Frontal cortex (tissue), 4 donors: Measurements from ENCODE around the gene CAMK2B. TPM values are rescaled to one million over a fixed set of nuclear protein-coding genes. Genes with fewer than 3 reads are reported as not detected.

ENCODE experiments used
- DNase-seq, 2 donors: peaks; one replicate each; pipeline ENCODE4 v3.0.0; 2012; ENCODE audit warnings: low spot score in 2 of 2
- FAIRE-seq: peaks from 2 replicates; lab custom pipeline; 2012; peaks lifted over from hg19 to GRCh38; lab: Jason Lieb, UNC
- total RNA-seq: library from RNA; depleted of rRNA; stranded (reverse); fragments of >200 nt; gene quantifications from one replicate; pipeline ENCODE4 v1.2.3, GENCODE V29; 2014
- donor health status: control.
- donor health status: control.
- donor health status: control.

Gene CAMK2B
- total RNA-seq, 1 donor from 2014 or later, result 99.5 TPM

GRCh38 chr7:44278451-44279161, 46.8 kb downstream of the CAMK2B start:
- no peak for FAIRE-seq
- DNase-seq, result no peak

GRCh38 chr7:44277851-44278250, 47.5 kb downstream of the CAMK2B start:
- DNase-seq, result no peak
- FAIRE-seq, result no peak

- DNase-seq (no peak), FAIRE-seq (no peak)
Measured at GRCh38 chr7:44277391-44277790, 48.0 kb downstream of the CAMK2B start.

- DNase-seq (no peak), FAIRE-seq (no peak)
Measured at GRCh38 chr7:44276571-44277221, 48.7 kb downstream of the CAMK2B start.

- no peak for FAIRE-seq
- DNase-seq, result no peak
Measured at GRCh38 chr7:44275957-44276570, 49.3 kb downstream of the CAMK2B start.

- FAIRE-seq (no peak), DNase-seq (no peak)
Measured at GRCh38 chr7:44275146-44275545, 50.2 kb downstream of the CAMK2B start.

- FAIRE-seq (no peak), DNase-seq (no peak)
Measured at GRCh38 chr7:44274623-44274975, 50.8 kb downstream of the CAMK2B start.

- DNase-seq, result no peak
- no peak for FAIRE-seq
Measured at GRCh38 chr7:44273681-44274622, 51.4 kb downstream of the CAMK2B start.

- FAIRE-seq, result no peak
Measured at GRCh38 chr7:44272981-44273380, 52.4 kb downstream of the CAMK2B start.

GRCh38 chr7:44272456-44272855, 52.9 kb downstream of the CAMK2B start:
- DNase-seq, result no peak
- no peak for FAIRE-seq

More at GRCh38 chr7:44272981-44273380, 52.4 kb downstream of the CAMK2B start:
- no peak for DNase-seq

GRCh38 chr7:44269943-44270493, 55.4 kb downstream of the CAMK2B start:
- FAIRE-seq, result no peak
- no peak for DNase-seq

- no peak for DNase-seq
- no peak for FAIRE-seq
Measured at GRCh38 chr7:44269417-44269816, 56.0 kb downstream of the CAMK2B start.

GRCh38 chr7:44268671-44269070, 56.7 kb downstream of the CAMK2B start:
- DNase-seq, result no peak
- no peak for FAIRE-seq

GRCh38 chr7:44267719-44268421, 57.5 kb downstream of the CAMK2B start:
- DNase-seq (no peak), FAIRE-seq (no peak)

- no peak for FAIRE-seq
- DNase-seq, result no peak
Measured at GRCh38 chr7:44267178-44267577, 58.2 kb downstream of the CAMK2B start.

GRCh38 chr7:44266526-44266925, 58.9 kb downstream of the CAMK2B start:
- DNase-seq (no peak), FAIRE-seq (no peak)

- FAIRE-seq (no peak), DNase-seq (no peak)
Measured at GRCh38 chr7:44265728-44266127, 59.7 kb downstream of the CAMK2B start.

- FAIRE-seq (no peak), DNase-seq (no peak)
Measured at GRCh38 chr7:44264221-44264931, 61.0 kb downstream of the CAMK2B start.
